ENCODE data around the gene CLEC3A. TPM values are rescaled to one million over a fixed set of nuclear protein-coding genes. Genes with fewer than 3 reads are reported as not detected.

The CLEC3A gene
- polyA plus RNA-seq, 1 experiment = not detected

- H3K27ac ChIP-seq (ENCODE audit: low read depth, low read length) = peak overlapping the region; percentile 89
- ChIA-PET POLR2A (no interaction called here), CTCF (interaction anchor here (0.6 to 5.0 kb wide), 4 partner anchors 10 to 372 kb away, joined by 3 to 46 read pairs (median 11); no protein-coding TSS in a partner anchor)
These were observed 29.0 kb upstream of the CLEC3A start for GRCh38 chr16:77993111-77993985.

GRCh38 chr16:77995843-77996455 lies 26.4 kb upstream of the CLEC3A start:
- no peak overlapping the region for H3K27ac ChIP-seq (ENCODE audit: low read depth, low read length)
- H3K4me3 ChIP-seq (ENCODE audit: low read depth, low read length) = no peak overlapping the region
- H3K9me3 ChIP-seq (ENCODE audit: control insufficient read depth, insufficient read depth, low read length) = peaks cover 20% of the 10 kb centered on the region; the same call in 1 of the 2 replicates
- H3K27me3 ChIP-seq (ENCODE audit: control insufficient read depth, insufficient read depth, low read length) = no peaks in the 10 kb centered on the region
- no peak for TF ChIP-seq CTCF (IDR thresholded peaks at IDR 0.05; ENCODE audit: low read depth, low read length)
- ChIA-PET POLR2A (no interaction called here), CTCF (interaction anchor here (1.2 to 5.0 kb wide), 3 partner anchors 7 to 321 kb away, joined by 3 to 46 read pairs (median 4); no protein-coding TSS in a partner anchor)
- no peak for DNase-seq (ENCODE audit: low read depth, low spot score)

More at GRCh38 chr16:77993111-77993985, 29.0 kb upstream of the CLEC3A start:
- no peak for TF ChIP-seq CTCF (IDR thresholded peaks at IDR 0.05; ENCODE audit: low read depth, low read length)
- Histone ChIP-seq H3K9me3 (ENCODE audit: control insufficient read depth, insufficient read depth, low read length) (peaks cover 20% of the 10 kb centered on the region; the same call in 1 of the 2 replicates), H3K4me3 (ENCODE audit: low read depth, low read length) (peak overlapping the region; percentile 11; the same call in 1 of the 2 replicates), H3K27me3 (ENCODE audit: control insufficient read depth, insufficient read depth, low read length) (no peaks in the 10 kb centered on the region)
- peak; percentile 18 for DNase-seq (ENCODE audit: low read depth, low spot score)

DNA sequence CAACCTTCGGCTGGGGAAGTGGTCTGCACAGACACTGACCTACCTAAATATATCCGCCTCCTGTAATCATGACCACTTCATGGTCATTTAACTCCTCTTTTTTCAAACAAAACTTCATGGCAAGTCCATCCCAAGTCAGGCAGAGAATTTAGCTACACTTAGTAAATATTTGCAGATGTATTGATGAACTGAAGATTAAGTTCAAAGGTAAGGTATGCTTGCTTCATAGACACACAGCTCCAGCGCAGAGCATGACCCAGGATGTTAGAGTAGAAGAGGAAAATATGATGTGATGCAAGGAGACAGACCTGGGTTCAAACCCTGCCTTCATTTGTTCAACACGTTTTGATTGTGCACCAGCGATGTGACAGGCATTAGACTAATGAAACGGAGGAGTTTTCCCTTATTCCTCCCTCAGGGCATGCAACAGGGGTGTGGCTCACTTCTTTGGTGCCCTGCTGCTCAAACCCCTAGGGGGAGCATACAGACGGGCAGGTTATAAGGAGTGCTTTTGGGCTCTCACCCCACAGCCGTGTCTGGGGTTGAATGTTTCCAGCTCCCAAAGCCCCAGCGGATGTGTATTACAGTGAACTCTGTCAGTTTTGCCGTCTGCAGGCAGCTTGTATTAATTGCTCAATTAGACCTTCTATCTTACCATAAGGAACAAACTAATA lies 23.9 kb upstream of the CLEC3A start:
- no peak overlapping the region for H3K27ac ChIP-seq (ENCODE audit: low read depth, low read length)
- TF ChIP-seq CTCF (IDR thresholded peaks at IDR 0.05; ENCODE audit: low read depth, low read length) = no peak
- ChIA-PET POLR2A (no interaction called here), CTCF (interaction anchor here (0.7 to 1.2 kb wide), 2 partner anchors 27 to 322 kb away, joined by 3 to 4 read pairs; no protein-coding TSS in a partner anchor)
- no peak overlapping the region for H3K4me3 ChIP-seq (ENCODE audit: low read depth, low read length)
- H3K9me3 ChIP-seq (ENCODE audit: control insufficient read depth, insufficient read depth, low read length) = peaks cover 16% of the 10 kb centered on the region; the same call in 1 of the 2 replicates
- no peak for DNase-seq (ENCODE audit: low read depth, low spot score)
- no peaks in the 10 kb centered on the region for H3K27me3 ChIP-seq (ENCODE audit: control insufficient read depth, insufficient read depth, low read length)

DNA sequence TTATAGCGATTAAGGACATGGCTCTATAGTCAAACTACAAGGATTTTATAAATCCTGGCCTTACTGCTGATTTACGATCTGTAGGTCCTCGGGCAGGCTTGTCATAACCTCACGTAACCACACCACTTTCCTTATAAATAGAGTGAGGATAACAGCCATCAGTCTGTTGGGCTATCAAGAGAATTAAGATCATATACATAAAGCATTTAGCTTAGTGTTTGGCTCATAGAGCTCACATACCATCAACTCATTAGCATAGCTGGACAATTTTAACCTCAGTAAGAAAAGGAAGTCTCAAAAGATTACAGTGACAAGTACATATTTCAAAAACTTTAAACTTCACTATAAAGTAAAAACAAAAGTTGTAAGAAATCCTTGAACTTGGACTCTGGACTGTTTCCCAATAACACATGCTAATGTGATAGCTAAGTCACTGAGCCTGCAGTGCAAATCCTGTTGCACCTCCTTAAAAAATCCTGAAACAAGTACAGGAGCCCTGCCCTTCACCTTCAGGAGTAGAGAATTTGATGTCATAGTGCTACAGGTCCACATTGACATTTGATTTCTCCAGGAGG lies 20.8 kb upstream of the CLEC3A start:
- no peak for TF ChIP-seq CTCF (IDR thresholded peaks at IDR 0.05; ENCODE audit: low read depth, low read length)
- Histone ChIP-seq H3K4me3 (ENCODE audit: low read depth, low read length) (no peak overlapping the region), H3K27me3 (ENCODE audit: control insufficient read depth, insufficient read depth, low read length) (no peaks in the 10 kb centered on the region), H3K9me3 (ENCODE audit: control insufficient read depth, insufficient read depth, low read length) (peaks cover 2% of the 10 kb centered on the region; the same call in 1 of the 2 replicates), H3K27ac (ENCODE audit: low read depth, low read length) (no peak overlapping the region)
- ChIA-PET POLR2A (no interaction called here), CTCF (interaction anchor here (0.9 to 4.8 kb wide), 12 partner anchors 8 to 764 kb away, joined by 3 to 92 read pairs (median 20); no protein-coding TSS in a partner anchor)
- DNase-seq (ENCODE audit: low read depth, low spot score) = no peak
